Measurements from ENCODE around the gene BPIFB2. TPM values are rescaled to one million over a fixed set of nuclear protein-coding genes. Genes with fewer than 3 reads are reported as not detected.

The BPIFB2 gene
- total and polyA plus RNA-seq, 7 donors = not detected

- H3K9me3 ChIP-seq = no peaks in the 10 kb centered on the region
Measured at GRCh38 chr20:33015114-33015484, 7.6 kb downstream of the BPIFB2 start.

DNA sequence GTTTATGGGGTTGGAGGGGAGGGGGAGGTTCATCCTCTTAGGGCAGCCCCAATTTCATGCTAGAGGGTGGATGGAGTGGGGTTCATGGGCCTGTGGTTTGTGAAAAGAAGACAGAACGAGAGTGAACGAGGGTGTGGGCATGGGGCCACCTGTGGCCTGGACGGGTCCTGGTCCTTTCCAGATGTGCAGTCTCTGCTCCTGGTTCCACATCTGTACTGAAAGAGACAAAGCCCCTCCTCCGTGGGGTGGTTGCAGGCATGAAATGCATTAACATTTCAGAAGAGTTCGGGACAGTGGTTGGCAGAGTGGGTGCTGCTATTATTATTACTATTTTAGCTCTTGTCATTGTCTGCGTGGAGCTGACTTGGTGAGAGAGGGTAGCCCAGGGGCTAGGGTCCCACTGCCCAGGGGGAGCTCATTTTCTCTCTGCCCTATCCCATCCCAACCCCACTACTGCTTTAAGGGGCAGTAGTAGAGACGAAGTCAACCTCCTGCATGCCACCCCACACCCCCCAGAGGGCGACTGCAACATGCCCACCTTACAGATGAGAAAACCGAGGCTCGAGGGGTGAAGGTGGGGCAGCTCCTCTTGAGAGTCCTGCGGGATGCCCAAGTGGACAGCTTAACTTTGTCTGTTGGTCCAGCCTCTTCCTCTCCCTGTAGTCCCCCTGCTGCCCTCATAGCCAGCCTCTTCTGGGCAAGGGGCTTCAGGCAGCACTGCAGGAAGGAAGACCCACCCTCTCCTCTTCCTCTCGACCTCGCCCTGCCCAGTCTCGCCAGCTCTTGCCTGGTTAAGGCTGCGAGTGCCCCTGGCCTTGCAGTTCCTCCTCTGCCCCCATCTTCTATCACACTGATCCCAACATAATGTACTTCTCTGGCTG is 8.4 kb downstream of the BPIFB2 start:
- intact Hi-C loops (cut with DNase I) = no loop called here
- TF ChIP-seq, protein P1, sequence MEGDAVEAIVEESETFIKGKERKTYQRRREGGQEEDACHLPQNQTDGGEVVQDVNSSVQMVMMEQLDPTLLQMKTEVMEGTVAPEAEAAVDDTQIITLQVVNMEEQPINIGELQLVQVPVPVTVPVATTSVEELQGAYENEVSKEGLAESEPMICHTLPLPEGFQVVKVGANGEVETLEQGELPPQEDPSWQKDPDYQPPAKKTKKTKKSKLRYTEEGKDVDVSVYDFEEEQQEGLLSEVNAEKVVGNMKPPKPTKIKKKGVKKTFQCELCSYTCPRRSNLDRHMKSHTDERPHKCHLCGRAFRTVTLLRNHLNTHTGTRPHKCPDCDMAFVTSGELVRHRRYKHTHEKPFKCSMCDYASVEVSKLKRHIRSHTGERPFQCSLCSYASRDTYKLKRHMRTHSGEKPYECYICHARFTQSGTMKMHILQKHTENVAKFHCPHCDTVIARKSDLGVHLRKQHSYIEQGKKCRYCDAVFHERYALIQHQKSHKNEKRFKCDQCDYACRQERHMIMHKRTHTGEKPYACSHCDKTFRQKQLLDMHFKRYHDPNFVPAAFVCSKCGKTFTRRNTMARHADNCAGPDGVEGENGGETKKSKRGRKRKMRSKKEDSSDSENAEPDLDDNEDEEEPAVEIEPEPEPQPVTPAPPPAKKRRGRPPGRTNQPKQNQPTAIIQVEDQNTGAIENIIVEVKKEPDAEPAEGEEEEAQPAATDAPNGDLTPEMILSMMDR (IDR thresholded peaks at IDR 0.05) = no peak
- Histone ChIP-seq H3K27ac (no peak overlapping the region), H3K36me3 (ENCODE audit: insufficient read depth in 1 of 2, low read depth in 1 of 2) (no peaks in the 10 kb centered on the region), H3K9me3 (no peaks in the 10 kb centered on the region), H3K27me3 (ENCODE audit: insufficient read depth in 3 of 3, low read length in 2 of 3) (peaks cover 0 to 48% (median 2%) of the 10 kb centered on the region in 3 donors), H3K4me1 (no peaks in the 10 kb centered on the region), H3K4me3 (no peak overlapping the region)
- 53 to 59% (median 56%) methylated on average over 15 of the region's 15 CpGs for WGBS, 3 donors
- no peak for DNase-seq
- no peak for ATAC-seq

More at GRCh38 chr20:33015114-33015484, 7.6 kb downstream of the BPIFB2 start:
- peaks cover 0 to 50% (median 2%) of the 10 kb centered on the region in 3 donors for H3K27me3 ChIP-seq (ENCODE audit: insufficient read depth in 3 of 3, low read length in 2 of 3)
- intact Hi-C loops (cut with DNase I) = no loop called here
- H3K4me1 ChIP-seq = no peaks in the 10 kb centered on the region
- no peak overlapping the region for H3K4me3 ChIP-seq
- TF ChIP-seq, protein P1 (IDR thresholded peaks at IDR 0.05) = no peak
- WGBS, 3 donors = 34 to 42% (median 40%) methylated on average over 10 of the region's 10 CpGs
- ATAC-seq (no peak), DNase-seq (no peak)
- H3K36me3 ChIP-seq (ENCODE audit: insufficient read depth in 1 of 2, low read depth in 1 of 2) = no peaks in the 10 kb centered on the region
- no peak overlapping the region for H3K27ac ChIP-seq

DNA sequence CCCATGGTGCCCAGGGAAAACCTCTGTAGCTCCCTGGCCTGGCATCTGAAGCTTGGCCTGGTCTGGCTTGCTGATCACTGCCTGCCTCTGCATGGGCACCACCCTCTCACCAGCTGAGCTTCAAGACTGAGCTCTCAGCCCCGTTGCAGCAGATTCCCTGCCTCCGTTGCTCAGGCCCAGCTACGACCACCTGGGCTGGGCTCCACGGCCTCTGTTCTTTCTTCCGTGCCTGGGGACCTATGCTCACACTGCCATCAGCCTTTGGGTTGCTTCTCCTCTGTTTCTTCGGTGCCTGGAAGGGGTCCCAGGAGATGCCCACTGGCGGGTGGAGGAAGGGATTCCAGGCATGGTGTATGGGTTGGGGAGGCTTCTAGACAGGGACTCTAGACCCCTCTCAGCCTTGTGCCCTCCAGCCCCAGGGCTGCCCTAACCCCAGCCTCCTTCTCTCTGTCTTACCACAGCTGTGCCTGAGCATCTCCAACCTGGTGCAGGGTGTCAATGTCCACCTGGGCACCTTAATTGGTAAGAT is 9.1 kb downstream of the BPIFB2 start:
- Histone ChIP-seq H3K27me3 (ENCODE audit: insufficient read depth in 3 of 3, low read length in 2 of 3) (peaks cover 0 to 45% (median 2%) of the 10 kb centered on the region in 3 donors), H3K4me1 (no peaks in the 10 kb centered on the region), H3K9me3 (no peaks in the 10 kb centered on the region), H3K36me3 (ENCODE audit: insufficient read depth in 1 of 2, low read depth in 1 of 2) (no peaks in the 10 kb centered on the region), H3K4me3 (no peak overlapping the region), H3K27ac (no peak overlapping the region)
- intact Hi-C loops (cut with DNase I) = no loop called here
- DNase-seq (no peak), ATAC-seq (no peak)
- TF ChIP-seq, protein P1 (IDR thresholded peaks at IDR 0.05) = no peak
- WGBS, 3 donors = 40 to 54% (median 45%) methylated on average over 7 of the region's 7 CpGs

GRCh38 chr20:33017542-33017941 is 10.0 kb downstream of the BPIFB2 start:
- H3K27ac ChIP-seq = no peak overlapping the region
- H3K27me3 ChIP-seq (ENCODE audit: insufficient read depth in 3 of 3, low read length in 2 of 3) = peaks cover 0 to 38% (median 2%) of the 10 kb centered on the region in 3 donors
- no peaks in the 10 kb centered on the region for H3K9me3 ChIP-seq
- DNase-seq = no peak
- intact Hi-C loops (cut with DNase I) = no loop called here
- H3K4me1 ChIP-seq = no peaks in the 10 kb centered on the region
- no peaks in the 10 kb centered on the region for H3K36me3 ChIP-seq (ENCODE audit: insufficient read depth in 1 of 2, low read depth in 1 of 2)
- TF ChIP-seq, protein P1 (IDR thresholded peaks at IDR 0.05) = no peak
- ATAC-seq = no peak
- H3K4me3 ChIP-seq = no peak overlapping the region
- WGBS, 3 donors = 76 to 81% (median 79%) methylated on average over 7 of the region's 7 CpGs
